Common myeloid progenitor, CD34-positive (primary cell): ENCODE measurements around the gene ZNF555.

Experiments
- CTCF ChIA-PET: fragments of 350-600 bp; sonication (Branson Sonifier 250); formaldehyde crosslinking; loops from one replicate; lab custom pipeline; 2021; ENCODE audit warnings: antibody characterized with exemption; lab: Charles Lee
- POLR2A ChIA-PET: fragments of 350-600 bp; sonication (Branson Sonifier 250); formaldehyde crosslinking; loops from one replicate; lab custom pipeline; 2021; ENCODE audit warnings: antibody characterized with exemption; lab: Charles Lee
- DNase-seq, 3 donors: peaks; one replicate each; pipeline versions ENCODE4 v3.0.0 to v3.0.0-alpha.2; 2013
- H3K27ac ChIP-seq, 2 experiments: 1 replicate in 1 of 2; 2 replicates in 1 of 2; pipeline ENCODE4 v1.7.0; 2013; ENCODE audit warnings: inconsistent platforms in 2 of 2, low read length in 2 of 2, mild to moderate bottlenecking in 2 of 2, low read depth in 1 of 2, moderate library complexity in 1 of 2; ENCODE audit not compliant: severe bottlenecking in 2 of 2, insufficient read depth in 1 of 2, poor library complexity in 1 of 2
- H3K27me3 ChIP-seq, 5 experiments: replicated peaks in 2 of 5; 1 replicate in 3 of 5; 2 replicates in 2 of 5; pipeline versions ENCODE4 v1.6.1 to v1.7.0; 2013; ENCODE audit warnings: low read length in 4 of 5, mild to moderate bottlenecking in 2 of 5, moderate library complexity in 2 of 5, inconsistent platforms in 1 of 5; ENCODE audit not compliant: insufficient read depth in 5 of 5, control insufficient read depth in 4 of 5
- H3K36me3 ChIP-seq, 4 experiments: 1 replicate in 2 of 4; 2 replicates in 2 of 4; pipeline versions ENCODE4 v1.6.1 to v1.7.0; 2013; ENCODE audit warnings: low read length in 3 of 4, control low read depth in 1 of 4, mild to moderate bottlenecking in 1 of 4; ENCODE audit not compliant: control insufficient read depth in 4 of 4, insufficient read depth in 4 of 4
- H3K4me1 ChIP-seq, 4 experiments: 1 replicate in 3 of 4; 2 replicates in 1 of 4; pipeline versions ENCODE4 v1.6.1 to v1.7.1; 2013; ENCODE audit warnings: low read length in 3 of 4, mild to moderate bottlenecking in 3 of 4, control low read depth in 1 of 4, inconsistent platforms in 1 of 4, moderate library complexity in 1 of 4; ENCODE audit not compliant: control insufficient read depth in 4 of 4, insufficient read depth in 4 of 4; ENCODE audit errors: control extremely low read depth in 1 of 4
- H3K4me3 ChIP-seq, 7 experiments: 1 replicate in 4 of 7; 2 replicates in 3 of 7; pipeline versions ENCODE4 v1.5.1 to v1.7.0; 2013; ENCODE audit warnings: mild to moderate bottlenecking in 7 of 7, low read length in 6 of 7, moderate library complexity in 6 of 7, inconsistent platforms in 2 of 7, low read depth in 2 of 7, control low read depth in 1 of 7; ENCODE audit not compliant: insufficient read depth in 4 of 7, control insufficient read depth in 1 of 7; ENCODE audit errors: extremely low read depth in 1 of 7
- H3K9me3 ChIP-seq, 5 experiments: 1 replicate in 4 of 5; 2 replicates in 1 of 5; pipeline versions ENCODE4 v1.6.1 to v1.7.1; 2013; ENCODE audit warnings: low read length in 4 of 5, mild to moderate bottlenecking in 2 of 5, inconsistent platforms in 1 of 5, low read depth in 1 of 5, moderate library complexity in 1 of 5; ENCODE audit not compliant: control insufficient read depth in 4 of 5, insufficient read depth in 2 of 5; ENCODE audit errors: control extremely low read depth in 1 of 5
- WGBS: methylation state at CpG from one replicate; pipeline ENCODE4 v1.1.5; 2013; ENCODE audit not compliant: insufficient coverage; 5-methylcytosine and 5-hydroxymethylcytosine counted together

ZNF555 gene

DNA sequence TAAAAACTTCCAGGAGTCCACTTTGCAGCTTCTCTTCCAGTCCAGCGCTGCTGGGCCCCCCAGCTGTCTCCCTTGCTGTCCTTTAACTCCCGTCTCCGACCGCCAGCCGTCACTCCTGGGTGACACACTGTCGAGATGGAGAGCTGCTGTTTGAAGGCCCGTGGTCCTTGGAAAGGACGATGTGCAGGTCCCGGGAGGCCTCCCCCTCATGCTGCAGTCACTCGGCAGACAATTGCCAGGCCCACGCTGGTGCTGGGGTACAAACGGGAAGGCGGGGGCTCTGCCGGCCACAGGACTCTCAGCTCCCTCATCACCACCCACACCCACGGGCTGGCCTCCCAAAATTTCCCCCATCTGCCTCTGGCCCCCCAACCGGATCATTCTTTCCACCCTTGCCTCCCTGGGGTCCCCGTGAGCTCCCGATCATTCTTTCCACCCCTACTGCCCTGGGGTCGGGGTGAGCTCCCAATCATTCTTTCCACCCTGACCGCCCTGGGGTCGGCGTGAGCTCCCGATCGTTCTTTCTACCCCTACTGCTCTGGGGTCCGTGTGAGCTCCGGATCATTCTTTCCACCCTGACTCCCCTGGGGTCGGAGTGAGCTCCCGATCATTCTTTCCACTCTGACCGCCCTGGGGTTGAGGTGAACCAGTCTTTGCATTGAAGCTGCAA lies 37.7 kb upstream of the ZNF555 start:
- no peak for DNase-seq
- Histone ChIP-seq H3K36me3 (peaks cover 3 to 88% (median 70%) of the 10 kb centered on the region in 4 experiments), H3K9me3 (no peaks in the 10 kb centered on the region), H3K27me3 (no peaks in the 10 kb centered on the region), H3K27ac (no peak overlapping the region), H3K4me3 (no peak overlapping the region), H3K4me1 (no peaks in the 10 kb centered on the region)
- ChIA-PET CTCF (no interaction called here), POLR2A (no interaction called here)
- WGBS, result 96% methylated on average over 28 of the region's 29 CpGs

- peak in 1 of 3 donors; percentile 17 for DNase-seq
- CTCF ChIA-PET, result no interaction called here
- no peak overlapping the region for H3K4me3 ChIP-seq
- H3K27me3 ChIP-seq, result no peaks in the 10 kb centered on the region
- H3K4me1 ChIP-seq, result no peaks in the 10 kb centered on the region
- no peaks in the 10 kb centered on the region for H3K9me3 ChIP-seq
- POLR2A ChIA-PET, result no interaction called here
- H3K27ac ChIP-seq, result no peak overlapping the region
- peaks cover 6 to 90% (median 73%) of the 10 kb centered on the region in 4 experiments for H3K36me3 ChIP-seq
- 94% methylated on average over 13 of the region's 27 CpGs for WGBS
These were observed 36.9 kb upstream of the ZNF555 start for GRCh38 chr19:2804156-2805004.

DNA sequence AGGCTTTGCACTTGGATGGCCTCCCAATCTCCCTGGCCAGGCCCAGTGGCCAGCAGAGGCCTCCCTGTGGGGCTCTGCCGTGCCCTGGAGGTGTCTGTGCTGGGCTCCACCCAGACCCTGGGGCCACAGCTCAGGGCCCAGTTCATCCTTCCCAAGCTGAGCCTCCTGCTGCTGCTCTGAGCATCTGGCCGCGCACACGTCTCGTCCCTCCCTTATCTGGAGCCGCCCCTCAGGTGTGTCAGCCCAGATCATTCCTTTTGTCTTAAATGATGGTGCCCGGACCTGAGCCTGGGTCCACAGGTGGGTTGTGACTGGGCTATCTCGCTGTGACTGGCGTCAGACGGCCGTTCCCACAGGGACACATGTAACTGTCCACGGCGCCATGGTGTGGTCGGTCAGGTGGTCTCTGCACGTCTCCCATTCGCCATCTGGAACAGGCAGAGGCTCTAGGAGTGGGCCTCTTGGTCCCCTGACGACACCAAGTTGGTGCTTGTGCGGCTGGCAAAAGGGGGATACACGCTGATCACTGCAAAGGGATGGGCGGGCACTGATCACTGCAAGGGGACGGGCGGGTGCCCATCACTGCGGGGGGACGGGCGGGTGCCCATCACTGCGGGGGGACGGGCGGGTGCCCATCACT lies 35.9 kb upstream of the ZNF555 start:
- Histone ChIP-seq H3K36me3 (peaks cover 6 to 92% (median 74%) of the 10 kb centered on the region in 4 experiments), H3K9me3 (no peaks in the 10 kb centered on the region), H3K27ac (no peak overlapping the region), H3K4me1 (no peaks in the 10 kb centered on the region), H3K4me3 (no peak overlapping the region), H3K27me3 (no peaks in the 10 kb centered on the region)
- 98% methylated on average over 19 of the region's 28 CpGs for WGBS
- DNase-seq, result no peak
- POLR2A ChIA-PET, result no interaction called here
- CTCF ChIA-PET, result no interaction called here

DNA sequence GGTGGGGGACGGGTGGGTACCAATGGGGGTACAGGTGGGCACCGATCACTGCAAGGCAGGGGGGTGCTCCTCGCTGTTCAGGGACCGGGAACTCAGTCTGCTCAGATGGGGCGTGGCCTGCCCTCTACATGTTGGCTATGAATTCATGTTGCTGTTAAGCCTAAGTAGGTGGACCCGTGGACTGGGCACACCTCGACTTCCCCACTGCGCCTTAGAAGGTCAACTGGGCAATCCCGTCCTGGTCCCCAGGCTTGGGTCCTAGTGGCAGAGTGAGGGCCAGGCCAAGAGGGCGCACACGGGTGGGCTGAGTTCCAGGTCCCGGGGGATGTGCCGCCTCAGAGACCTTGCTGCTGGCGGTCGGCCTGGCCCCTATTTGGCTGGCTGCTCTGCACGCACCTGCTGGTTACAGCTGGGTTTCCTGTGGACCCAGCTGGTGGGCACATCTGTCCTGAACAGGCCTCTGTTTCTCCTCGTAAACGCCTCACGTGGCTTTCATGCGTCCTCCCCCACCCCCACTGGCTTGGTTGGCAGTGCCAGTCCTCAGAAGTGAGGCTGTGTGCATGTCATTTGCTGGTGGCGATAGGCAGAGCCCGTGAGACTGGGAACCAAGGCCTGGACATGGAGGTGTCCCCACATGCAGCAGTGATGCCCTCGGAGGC lies 35.2 kb upstream of the ZNF555 start:
- Histone ChIP-seq H3K9me3 (no peaks in the 10 kb centered on the region), H3K27me3 (no peaks in the 10 kb centered on the region), H3K27ac (no peak overlapping the region), H3K4me1 (no peaks in the 10 kb centered on the region), H3K36me3 (peaks cover 10 to 93% (median 71%) of the 10 kb centered on the region in 4 experiments), H3K4me3 (no peak overlapping the region)
- 97% methylated on average over 19 of the region's 23 CpGs for WGBS
- CTCF ChIA-PET, result no interaction called here
- DNase-seq, result no peak
- POLR2A ChIA-PET, result no interaction called here

- POLR2A ChIA-PET, result no interaction called here
These were observed 34.4 kb upstream of the ZNF555 start for GRCh38 chr19:2806736-2807378.

DNA sequence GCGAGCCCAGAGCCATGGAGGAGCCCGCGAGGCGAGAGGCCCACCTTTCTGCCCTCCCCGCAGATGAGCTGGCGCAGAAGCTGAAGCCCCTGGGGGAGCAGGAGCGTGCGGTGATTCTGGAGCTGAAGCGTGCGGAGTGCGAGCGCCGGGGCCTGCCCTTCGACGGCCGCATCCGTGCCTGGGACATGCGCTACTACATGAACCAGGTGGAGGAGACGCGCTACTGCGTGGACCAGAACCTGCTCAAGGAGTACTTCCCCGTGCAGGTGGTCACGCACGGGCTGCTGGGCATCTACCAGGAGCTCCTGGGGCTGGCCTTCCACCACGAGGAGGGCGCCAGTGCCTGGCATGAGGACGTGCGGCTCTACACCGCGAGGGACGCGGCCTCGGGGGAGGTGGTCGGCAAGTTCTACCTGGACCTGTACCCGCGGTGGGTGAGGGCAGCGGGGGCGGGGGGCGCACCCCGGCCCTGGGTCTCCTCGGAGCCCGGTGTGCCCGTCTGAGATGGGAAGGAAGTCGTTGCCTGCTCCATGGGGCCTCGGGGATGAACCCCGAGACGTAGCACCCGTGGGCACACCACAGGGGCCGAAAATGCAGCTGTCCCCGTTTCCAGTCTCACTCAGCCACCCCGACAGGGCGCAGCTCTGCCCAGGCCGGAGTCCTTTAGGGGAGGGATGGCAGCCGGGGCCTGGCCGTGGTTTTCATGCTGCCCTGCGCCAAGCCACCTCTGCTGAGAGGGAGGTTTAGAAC lies 33.7 kb upstream of the ZNF555 start:
- Histone ChIP-seq H3K27me3 (no peaks in the 10 kb centered on the region), H3K27ac (no peak overlapping the region), H3K9me3 (no peaks in the 10 kb centered on the region), H3K4me3 (no peak overlapping the region), H3K4me1 (no peaks in the 10 kb centered on the region), H3K36me3 (peaks cover 17 to 96% (median 72%) of the 10 kb centered on the region in 4 experiments)
- DNase-seq, result no peak
- WGBS, result 98% methylated on average over 54 of the region's 56 CpGs
- ChIA-PET POLR2A (no interaction called here), CTCF (no interaction called here)

More at GRCh38 chr19:2806736-2807378, 34.4 kb upstream of the ZNF555 start:
- Histone ChIP-seq H3K9me3 (no peaks in the 10 kb centered on the region), H3K27ac (no peak overlapping the region), H3K4me1 (no peaks in the 10 kb centered on the region), H3K36me3 (peaks cover 13 to 93% (median 71%) of the 10 kb centered on the region in 4 experiments), H3K27me3 (no peaks in the 10 kb centered on the region), H3K4me3 (no peak overlapping the region)
- no peak for DNase-seq
- 97% methylated on average over 28 of the region's 34 CpGs for WGBS
- CTCF ChIA-PET, result no interaction called here
